SK-N-SH treated with all-trans-retinoic acid at 6 μM for 48 hours (cell line): ENCODE measurements around the gene SMPD3.

ENCODE experiments used
- ATAC-seq: fragments of 200-7000 bp; cut with Tn5 transposase; 3 replicates; pipeline ENCODE4 v1.9.1; 2020; ENCODE audit warnings: mild to moderate bottlenecking, moderate library complexity
- ARNTL ChIP-seq: fragments of 450-650 bp; formaldehyde crosslinking; IDR thresholded peaks from 2 replicates; pipeline ENCODE4 v1.5.0; 2020; ENCODE audit warnings: low read depth, mild to moderate bottlenecking, moderate library complexity, borderline replicate concordance
- BACH2 ChIP-seq: fragments of 250-450 bp; sonication (Bioruptor Pico); IDR thresholded peaks from 2 replicates; pipeline ENCODE4 v1.9.0; 2021; ENCODE audit warnings: mild to moderate bottlenecking, borderline replicate concordance
- CREB5 ChIP-seq: fragments of 250-450 bp; sonication (Bioruptor Pico); IDR thresholded peaks from 2 replicates; pipeline ENCODE4 v1.5.1; 2020; ENCODE audit warnings: low read depth, mild to moderate bottlenecking, moderate library complexity
- CSDC2 ChIP-seq: fragments of 250-450 bp; sonication (Bioruptor Pico); IDR thresholded peaks from 2 replicates; pipeline ENCODE4 v1.5.0; 2020; ENCODE audit warnings: mild to moderate bottlenecking, moderate library complexity
- CSRNP3 ChIP-seq: fragments of 250-450 bp; sonication (Bioruptor Pico); IDR thresholded peaks from 2 replicates; pipeline ENCODE4 v1.5.1; 2021; ENCODE audit warnings: mild to moderate bottlenecking, moderate library complexity
- ESRRG ChIP-seq: fragments of 250-450 bp; sonication (Bioruptor Pico); IDR thresholded peaks from 2 replicates; pipeline ENCODE4 v1.6.1; 2021; ENCODE audit warnings: mild to moderate bottlenecking
- GLIS3 ChIP-seq: fragments of 250-450 bp; sonication (Bioruptor Pico); IDR thresholded peaks from 2 replicates; pipeline ENCODE4 v1.5.0; 2020; ENCODE audit warnings: mild to moderate bottlenecking, moderate library complexity
- OSR1 ChIP-seq: fragments of 250-450 bp; sonication (Bioruptor Pico); IDR thresholded peaks from 2 replicates; pipeline ENCODE4 v1.8.0; 2022; ENCODE audit warnings: moderate library complexity, mild to moderate bottlenecking, inconsistent platforms
- PATZ1 ChIP-seq: fragments of 250-450 bp; sonication (Bioruptor Pico); IDR thresholded peaks from 2 replicates; pipeline ENCODE4 v1.8.0; 2020; ENCODE audit warnings: mild to moderate bottlenecking, moderate library complexity, borderline replicate concordance
- POU6F1 ChIP-seq: fragments of 250-450 bp; sonication (Bioruptor Pico); IDR thresholded peaks from 2 replicates; pipeline ENCODE4 v1.8.0; 2021; ENCODE audit warnings: low read depth, mild to moderate bottlenecking, moderate library complexity, borderline replicate concordance
- PPARA ChIP-seq: fragments of 250-450 bp; sonication (Bioruptor Pico); IDR thresholded peaks from 2 replicates; pipeline ENCODE4 v1.5.0; 2020; ENCODE audit warnings: mild to moderate bottlenecking, borderline replicate concordance
- RARB ChIP-seq: fragments of 250-450 bp; sonication (Bioruptor Pico); IDR thresholded peaks from 2 replicates; pipeline ENCODE4 v1.8.0; 2021; ENCODE audit warnings: mild to moderate bottlenecking, moderate library complexity
- TOX ChIP-seq: fragments of 250-450 bp; sonication (Bioruptor Pico); IDR thresholded peaks from 2 replicates; pipeline ENCODE4 v1.8.0; 2021; ENCODE audit warnings: mild to moderate bottlenecking, moderate library complexity, borderline replicate concordance
- TSHZ2 ChIP-seq: fragments of 250-450 bp; sonication (Bioruptor Pico); IDR thresholded peaks from 2 replicates; pipeline ENCODE4 v1.5.0; 2020; ENCODE audit warnings: mild to moderate bottlenecking, moderate library complexity
- ZC3H10 ChIP-seq: fragments of 250-450 bp; sonication (Bioruptor Pico); IDR thresholded peaks from 2 replicates; pipeline ENCODE4 v1.5.1; 2021; ENCODE audit warnings: mild to moderate bottlenecking, moderate library complexity
- ZFP3 ChIP-seq: fragments of 250-450 bp; sonication (Bioruptor Pico); IDR thresholded peaks from 2 replicates; pipeline ENCODE4 v1.5.0; 2020; ENCODE audit warnings: mild to moderate bottlenecking, moderate library complexity
- ZFP30 ChIP-seq: fragments of 450-650 bp; formaldehyde crosslinking; IDR thresholded peaks from 2 replicates; pipeline ENCODE4 v1.5.0; 2022; ENCODE audit warnings: mild to moderate bottlenecking, moderate library complexity
- ZNF70 ChIP-seq: fragments of 450-650 bp; formaldehyde crosslinking; IDR thresholded peaks from 2 replicates; pipeline ENCODE4 v1.5.0; 2020; ENCODE audit warnings: mild to moderate bottlenecking, moderate library complexity
- ZNF8 ChIP-seq: fragments of 450-650 bp; formaldehyde crosslinking; IDR thresholded peaks from 2 replicates; pipeline ENCODE4 v1.5.0; 2020; ENCODE audit warnings: mild to moderate bottlenecking, moderate library complexity

Gene SMPD3

GRCh38 chr16:68400924-68401460 is 47.3 kb downstream of the SMPD3 start:
- TF ChIP-seq ZFP30 (CRISPR knock-in tag) (no peak), CREB5 (no peak), POU6F1 (CRISPR knock-in tag) (no peak), TOX (CRISPR knock-in tag) (no peak), ESRRG (CRISPR knock-in tag) (no peak), CSDC2 (CRISPR knock-in tag) (no peak), PPARA (CRISPR knock-in tag) (no peak), ZNF70 (no peak), PATZ1 (CRISPR knock-in tag) (no peak)
- no peak for ATAC-seq

GRCh38 chr16:68400083-68400923 is 48.0 kb downstream of the SMPD3 start:
- TF ChIP-seq RARB (CRISPR knock-in tag): no peak
- no peak for TF ChIP-seq ZNF8 (CRISPR knock-in tag)
- TF ChIP-seq PATZ1 (CRISPR knock-in tag): no peak
- no peak for TF ChIP-seq BACH2 (CRISPR knock-in tag)
- TF ChIP-seq CREB5: no peak
- no peak for TF ChIP-seq CSRNP3 (CRISPR knock-in tag)
- ATAC-seq: no peak

GRCh38 chr16:68399456-68399855 is 48.9 kb downstream of the SMPD3 start:
- ATAC-seq: no peak
- TF ChIP-seq ZFP30 (CRISPR knock-in tag): no peak
- TF ChIP-seq ZFP3 (CRISPR knock-in tag): no peak
- TF ChIP-seq PPARA (CRISPR knock-in tag): no peak
- TF ChIP-seq TOX (CRISPR knock-in tag): no peak
- no peak for TF ChIP-seq GLIS3 (CRISPR knock-in tag)
- no peak for TF ChIP-seq RARB (CRISPR knock-in tag)
- no peak for TF ChIP-seq OSR1 (CRISPR knock-in tag)
- TF ChIP-seq ZC3H10 (CRISPR knock-in tag): no peak
- TF ChIP-seq TSHZ2: no peak
- no peak for TF ChIP-seq ARNTL
- no peak for TF ChIP-seq CSRNP3 (CRISPR knock-in tag)
- TF ChIP-seq, all 23 proteins: peak for 0
